HG03565 (cell line): ENCODE measurements around the gene PCDH15.

Experiments used
- ATAC-seq: cut with Tn5 transposase; IDR thresholded peaks from one replicate; pipeline ENCODE4 v1.9.1; 2021; ENCODE audit warnings: mild to moderate bottlenecking, moderate library complexity; ENCODE audit not compliant: unreplicated experiment

PCDH15 gene

DNA sequence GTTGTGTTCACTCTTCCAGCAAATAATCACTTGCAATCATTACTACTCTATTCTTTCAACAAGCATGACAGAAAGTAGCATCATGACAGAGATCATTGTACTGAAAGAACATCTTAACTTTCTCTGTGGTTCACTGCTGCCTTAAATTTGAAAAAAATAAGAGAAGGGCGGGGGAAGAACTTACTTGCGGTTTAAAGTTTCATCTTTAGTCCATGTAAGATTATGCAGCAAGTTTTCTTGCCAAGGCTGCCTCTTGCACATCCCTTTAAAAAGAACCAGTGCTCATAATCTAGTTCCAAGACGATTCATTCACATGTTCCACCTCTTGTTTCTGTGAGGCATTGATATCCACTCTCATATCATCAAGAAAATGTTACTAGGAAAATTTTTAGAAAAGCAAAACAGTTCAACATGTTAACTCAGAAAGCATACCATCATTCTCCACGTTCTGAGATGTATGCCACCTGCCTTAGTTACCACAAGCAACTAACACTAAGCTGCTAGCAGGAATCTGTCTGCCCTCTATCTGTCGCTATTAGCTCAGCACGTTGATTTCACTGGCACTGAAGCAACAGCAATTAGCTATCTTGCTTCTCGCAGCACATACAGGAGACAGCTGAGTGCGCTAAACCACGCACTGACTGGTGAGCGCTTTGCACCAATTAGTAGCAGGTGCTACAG, at the start of gene PCDH15:
Gene PCDH15 (minus strand): TSS at position 491 of the 681 bp plus-strand sequence. CDS start 136,969 bp downstream, outside the sequence.
- ATAC-seq, result no peak

GRCh38 chr10:54843932-54844331, 42.9 kb upstream of the PCDH15 start:
- no peak for ATAC-seq

DNA sequence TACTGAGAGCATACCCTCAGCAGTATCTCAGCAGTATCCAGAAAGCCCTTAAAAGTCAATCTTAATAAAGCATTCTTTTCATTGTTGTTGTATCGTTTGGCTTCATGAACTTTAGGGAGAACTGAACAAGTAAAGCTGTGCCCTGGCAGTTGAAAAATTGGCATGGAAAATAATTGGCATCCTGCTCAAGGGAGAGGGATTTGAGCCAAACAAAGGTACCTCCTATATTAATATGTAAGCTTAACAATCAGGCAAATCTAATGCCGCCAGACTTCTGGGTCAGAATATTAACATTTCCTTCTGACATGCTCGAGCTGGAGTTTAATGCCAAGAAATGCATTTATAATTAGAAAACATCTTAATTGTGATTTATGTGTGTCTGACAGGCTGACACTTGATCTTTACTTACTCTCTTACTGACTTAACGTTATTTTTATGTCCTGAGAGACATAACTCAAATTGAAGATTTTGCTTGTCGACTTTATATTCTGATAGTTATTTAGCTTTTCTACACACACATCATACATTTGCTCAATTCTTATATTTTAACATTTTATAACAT, 42.1 kb upstream of the PCDH15 start:
- no peak for ATAC-seq

DNA sequence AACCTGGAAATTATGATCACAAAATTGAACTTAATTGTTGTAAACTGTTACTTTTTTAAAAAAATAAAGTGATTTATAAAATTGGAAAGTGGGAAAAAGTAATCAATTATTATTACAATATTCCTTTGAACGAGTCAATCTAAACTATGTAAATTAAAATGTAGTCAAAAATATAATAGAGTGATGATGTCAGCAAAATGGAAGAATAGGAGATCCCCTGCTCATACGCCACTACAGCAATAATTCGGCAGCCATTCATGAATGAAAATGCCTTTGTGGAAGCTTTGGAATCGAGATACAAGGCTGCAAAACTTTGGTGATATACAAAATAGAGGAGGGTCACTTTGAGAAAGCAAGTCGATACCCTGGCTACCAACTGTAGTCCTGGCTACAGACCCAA, 36.4 kb upstream of the PCDH15 start:
- no peak for ATAC-seq

- ATAC-seq, result no peak
Measured at GRCh38 chr10:54833029-54833428, 32.0 kb upstream of the PCDH15 start.

- no peak for ATAC-seq
Measured at GRCh38 chr10:54826994-54827560, 26.0 kb upstream of the PCDH15 start.

DNA sequence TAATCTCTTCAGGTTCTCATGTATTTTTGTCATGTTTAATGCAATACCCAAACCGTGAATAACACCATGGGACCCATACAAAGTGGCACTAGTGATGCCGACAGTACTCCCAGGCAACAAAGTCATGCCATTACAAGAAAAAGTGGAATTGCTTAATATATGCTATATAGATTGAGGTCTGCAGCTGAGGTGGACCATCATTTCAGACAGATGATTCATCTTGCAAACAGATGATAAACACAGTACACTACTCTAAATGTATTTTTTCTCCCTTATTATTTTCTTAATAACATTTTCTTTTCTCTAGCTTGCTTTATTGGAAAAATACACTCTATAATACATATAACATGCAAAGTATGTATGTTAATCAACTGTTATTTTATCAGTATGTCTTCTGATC, 14.6 kb upstream of the PCDH15 start:
- no peak for ATAC-seq

DNA sequence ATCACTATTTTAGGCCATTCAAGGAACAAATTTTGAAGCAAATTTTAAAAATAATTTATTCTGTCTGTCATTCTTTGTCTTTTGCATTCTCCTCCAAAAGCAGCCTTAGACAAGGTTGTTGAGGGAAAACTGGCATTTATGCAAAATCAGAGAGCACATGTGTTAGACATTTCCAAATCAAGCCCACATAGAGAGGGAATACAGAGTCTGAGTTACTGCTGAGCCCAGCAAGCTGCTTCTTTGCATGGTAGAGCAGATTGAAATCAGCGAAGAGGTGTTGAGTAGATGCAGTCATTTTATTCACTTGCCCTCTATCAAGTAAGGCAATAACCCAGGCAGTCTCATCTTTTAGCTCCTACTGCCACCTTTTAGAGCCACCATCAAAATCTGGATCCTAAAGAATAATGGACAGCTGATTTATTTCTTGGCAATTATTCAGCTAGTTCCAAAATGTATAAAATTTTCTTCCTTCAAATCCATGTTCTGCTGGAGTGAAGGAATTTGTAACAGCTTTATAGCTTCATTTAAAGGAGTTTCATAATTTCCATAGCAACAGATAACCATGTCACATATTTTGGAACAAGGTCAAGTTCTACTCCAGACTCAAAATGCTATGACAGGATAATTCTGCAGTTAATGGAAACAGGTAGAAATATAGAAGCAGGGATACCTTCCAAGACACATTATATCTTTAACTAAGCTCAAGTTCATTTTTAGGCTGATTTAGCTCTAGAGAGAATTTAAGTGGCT, 7.3 kb upstream of the PCDH15 start:
- ATAC-seq, result no peak

DNA sequence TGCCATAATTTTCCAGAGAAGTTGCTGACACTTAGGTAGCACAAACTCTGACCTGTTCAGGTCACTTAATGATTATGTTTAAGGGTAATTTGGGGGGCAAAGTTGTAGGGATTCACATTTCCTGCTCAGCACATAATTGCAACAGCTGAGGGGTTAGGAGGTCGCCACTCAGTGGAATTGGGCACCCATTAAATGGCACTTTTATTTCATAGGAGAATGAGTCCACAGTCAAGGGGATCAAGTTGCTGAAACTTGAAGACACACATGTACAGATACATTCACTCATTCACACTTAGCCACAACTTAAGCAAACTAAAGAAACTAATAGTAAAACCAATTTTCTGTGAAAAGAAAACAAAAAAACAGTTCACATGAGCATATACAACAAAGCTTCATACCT, 1.5 kb downstream of the PCDH15 start:
- no peak for ATAC-seq

DNA sequence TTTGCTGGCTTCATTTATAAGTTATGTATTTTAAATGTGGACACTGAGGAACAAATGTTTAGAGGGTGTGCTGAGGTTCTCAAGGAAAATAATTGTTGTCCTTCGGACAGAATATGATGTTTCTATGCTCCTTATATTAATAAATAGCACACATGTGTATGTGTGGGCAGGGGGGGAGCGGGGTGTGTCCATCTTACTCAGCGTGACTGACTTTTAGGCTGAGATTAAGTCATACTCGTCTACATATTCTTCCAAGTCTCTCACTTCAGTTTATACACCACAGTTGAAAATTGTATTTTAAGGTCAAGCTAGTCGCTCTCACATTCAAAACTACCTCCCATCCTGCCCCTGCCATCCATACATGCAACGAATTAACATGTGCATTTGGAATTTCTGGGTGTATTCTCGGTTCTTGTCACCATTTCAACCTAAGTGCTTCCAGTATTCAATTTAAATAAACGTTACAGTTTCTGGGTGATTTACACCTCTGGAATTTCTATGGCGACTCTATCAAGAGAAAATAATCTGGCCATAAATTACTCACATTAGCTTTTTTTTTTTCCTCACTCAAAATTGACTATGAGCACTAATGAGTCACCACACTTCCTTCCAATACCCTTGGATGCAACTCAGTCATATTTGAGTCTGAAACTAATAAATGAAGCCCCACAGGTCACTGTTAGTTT, 3.3 kb downstream of the PCDH15 start:
- no peak for ATAC-seq

DNA sequence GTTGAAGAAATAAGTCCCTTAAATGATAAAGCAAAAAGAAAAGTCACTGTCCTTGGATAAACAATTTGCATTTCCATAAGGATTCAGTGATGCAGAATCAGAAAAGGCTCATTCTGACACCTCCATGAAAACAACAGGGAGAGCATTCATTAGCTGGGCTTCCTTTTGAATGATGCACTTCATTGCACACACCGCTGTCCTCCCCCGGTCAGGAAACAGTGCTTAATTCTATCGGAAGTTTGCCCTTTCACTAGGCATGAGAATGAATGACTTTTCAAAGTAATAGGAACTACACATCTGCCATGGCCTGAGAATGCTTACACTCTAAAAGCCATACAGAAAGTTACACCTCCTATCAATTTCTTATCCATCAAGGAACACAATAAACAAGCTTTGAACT, 4.2 kb downstream of the PCDH15 start:
- no peak for ATAC-seq

DNA sequence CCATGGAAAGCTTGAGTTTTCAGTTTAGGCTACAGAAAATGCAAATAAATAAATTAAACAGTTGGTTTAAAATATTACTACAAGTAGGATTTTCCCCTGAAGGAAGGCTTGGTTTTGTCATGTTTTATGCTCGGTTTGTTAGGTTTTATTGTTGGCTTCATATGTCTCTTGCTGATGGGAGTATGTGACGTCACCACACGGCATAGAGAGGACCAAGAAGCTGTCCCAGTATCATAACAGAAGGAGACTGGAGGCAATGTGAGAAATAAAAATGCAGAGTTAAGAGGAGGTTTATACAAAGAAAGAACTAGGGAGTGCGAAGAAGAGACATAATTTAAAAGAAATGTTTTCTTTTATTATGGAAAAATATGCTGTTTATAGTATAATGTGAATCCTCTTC, 24.4 kb downstream of the PCDH15 start:
- no peak for ATAC-seq

DNA sequence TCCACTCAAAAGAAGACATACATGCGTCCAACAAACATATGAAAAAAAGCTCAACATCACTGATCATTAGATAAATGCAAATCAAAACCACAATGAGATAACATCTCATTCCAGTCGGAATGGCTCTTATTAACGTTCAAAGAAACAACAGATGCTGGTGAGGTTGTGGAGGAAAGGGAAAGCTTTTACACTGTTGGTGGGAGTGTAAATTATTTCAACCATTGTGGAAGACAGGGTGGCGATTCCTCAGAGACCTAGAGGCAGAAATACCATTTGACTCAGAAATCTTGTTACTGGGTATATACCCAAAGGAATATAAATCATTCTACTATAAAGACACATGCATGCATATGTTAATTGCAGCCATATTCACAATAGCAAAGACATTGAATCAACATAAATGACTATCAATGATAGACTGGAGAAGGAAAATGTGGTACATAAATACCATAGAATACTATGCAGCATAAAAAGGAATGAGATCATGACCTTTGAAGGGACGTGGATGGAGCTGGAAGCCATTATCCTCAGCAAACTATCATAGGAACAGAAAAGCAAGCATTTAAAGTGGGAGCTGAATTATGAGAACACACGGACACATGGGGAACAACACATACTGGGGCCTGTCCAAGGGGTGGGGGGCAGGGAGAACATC, 28.4 kb downstream of the PCDH15 start:
- ATAC-seq, result no peak

- no peak for ATAC-seq
Measured at GRCh38 chr10:54769051-54769450, 32.0 kb downstream of the PCDH15 start.

DNA sequence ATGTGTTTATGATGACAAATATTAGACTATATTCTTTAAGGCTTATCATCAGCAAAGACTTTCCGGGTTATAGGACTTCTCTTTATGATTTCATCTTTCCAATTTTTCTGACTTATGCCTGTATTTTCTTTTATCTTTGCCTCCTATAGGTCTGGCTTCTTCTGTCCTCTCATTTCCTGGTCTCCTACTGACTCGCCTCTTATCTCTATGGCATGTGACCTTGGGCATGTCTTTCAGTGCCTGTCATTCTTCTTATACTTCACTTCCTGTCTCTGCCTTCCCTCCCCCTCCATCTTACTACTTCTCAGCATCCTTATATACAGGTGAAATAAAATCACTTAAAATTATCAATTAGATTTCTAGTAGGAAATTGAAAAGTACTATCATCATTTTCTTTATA, 42.2 kb downstream of the PCDH15 start:
- no peak for ATAC-seq

DNA sequence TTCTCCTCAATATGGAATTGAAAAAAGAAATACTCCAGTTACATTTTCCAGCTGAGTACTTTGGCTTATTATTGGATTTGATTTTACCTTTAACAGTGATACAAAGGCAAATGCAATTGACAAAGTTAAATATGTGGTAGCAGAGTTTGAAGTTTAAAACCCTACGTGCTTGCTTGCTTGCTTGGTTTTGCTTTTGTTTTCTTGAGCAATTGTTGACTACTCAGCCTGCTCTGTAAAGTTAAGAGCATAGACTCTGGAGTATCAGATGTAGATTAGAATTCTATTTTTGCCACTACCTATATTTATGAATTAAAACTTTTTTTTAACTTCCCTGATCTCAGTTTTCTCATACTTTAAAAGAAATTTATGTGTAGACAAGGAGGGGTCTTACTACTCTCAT, 51.4 kb downstream of the PCDH15 start:
- ATAC-seq, result no peak

- no peak for ATAC-seq
Measured at GRCh38 chr10:54745436-54745835, 55.6 kb downstream of the PCDH15 start.

DNA sequence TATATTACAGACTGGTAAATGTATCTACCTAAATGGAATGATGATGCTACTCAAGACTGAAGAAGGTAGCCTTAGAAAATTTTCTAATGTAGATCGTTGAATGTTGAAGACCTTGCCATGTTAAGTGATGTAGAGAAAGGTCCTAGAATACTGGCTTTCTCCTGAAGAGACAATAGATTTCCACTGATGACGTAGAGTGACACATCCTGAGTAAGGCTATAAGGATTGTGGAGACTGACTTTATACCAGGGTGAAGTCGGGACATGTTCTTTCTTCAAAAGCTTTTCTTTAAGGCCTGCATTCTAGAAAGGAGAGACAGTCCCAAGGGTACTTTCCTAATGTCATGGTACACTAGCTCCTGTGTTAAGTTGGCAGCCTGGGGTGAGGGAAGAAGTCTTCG, 58.6 kb downstream of the PCDH15 start:
- no peak for ATAC-seq

DNA sequence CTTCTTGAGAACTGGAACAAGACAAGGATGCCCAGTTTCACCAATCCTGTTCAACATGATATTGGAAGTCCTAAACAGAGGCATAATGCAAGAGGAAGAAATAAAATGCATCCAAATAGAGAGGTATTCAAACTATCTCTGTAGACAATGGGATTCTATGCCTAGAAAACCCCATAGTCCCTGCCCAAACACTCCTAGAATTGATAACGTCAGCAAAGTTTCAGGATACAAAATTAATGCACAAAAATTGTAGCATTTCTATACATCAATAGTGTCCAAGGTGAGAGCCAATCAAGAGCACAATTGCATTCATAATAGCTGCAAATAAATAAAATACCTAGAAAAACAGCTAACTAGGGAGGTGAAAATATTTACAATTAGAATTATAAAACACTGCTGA, 72.5 kb downstream of the PCDH15 start:
- no peak for ATAC-seq

DNA sequence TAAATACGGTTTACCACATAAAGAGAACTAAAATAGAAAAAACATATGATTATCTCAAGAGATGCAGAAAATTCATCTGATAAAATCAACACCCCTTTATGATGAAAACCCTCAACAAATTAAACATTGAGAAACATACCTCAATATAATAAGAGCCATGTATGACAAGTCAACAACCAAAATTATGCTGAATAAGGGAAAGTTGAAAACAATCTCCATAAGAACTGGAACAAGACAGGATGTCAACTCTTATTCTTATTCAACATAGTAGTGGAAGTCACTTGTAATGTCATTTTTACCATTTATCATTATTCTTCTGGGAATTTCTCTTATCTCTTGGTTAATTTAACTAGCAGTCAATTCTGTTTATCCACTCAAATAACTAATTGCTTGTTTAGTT, 79.0 kb downstream of the PCDH15 start:
- no peak for ATAC-seq

GRCh38 chr10:54710918-54711317, 90.1 kb downstream of the PCDH15 start:
- no peak for ATAC-seq
